Measurements from ENCODE around the gene CASP8.

GRCh38 chr2:201320257-201320656, 59.9 kb downstream of the CASP8 start:
- TF ChIP-seq EZH2 (IDR thresholded peaks at IDR 0.05), result no peak
- TF ChIP-seq POLR2AphosphoS5 (IDR thresholded peaks at IDR 0.05; ENCODE audit: borderline replicate concordance, low read depth, low read length), result no peak
- TF ChIP-seq FOXP2 (optimal IDR thresholded peaks at IDR 0.05; ENCODE audit: control extremely low read depth, extremely low read length, insufficient read depth), result no peak

Measured in SK-N-MC (cell line).